A549 (cell line): ENCODE results near the gene PRR19.

Source experiments
- CTCF ChIP-seq: fragments of >200 bp; sonication (Bioruptor Twin); formaldehyde crosslinking; IDR thresholded peaks from 3 replicates; pipeline ENCODE4 v1.5.1; 2016
- ELK1 ChIP-seq: fragments of 150-350 bp; IDR thresholded peaks from 2 replicates; pipeline ENCODE4 v1.6.1; 2014; ENCODE audit warnings: low read depth, mild to moderate bottlenecking, low read length
- SREBF2 ChIP-seq: fragments of 450-650 bp; IDR thresholded peaks from 2 replicates; pipeline ENCODE4 v1.6.1; 2014; ENCODE audit warnings: mild to moderate bottlenecking, moderate library complexity

- TF ChIP-seq CTCF: no peak
- no peak for TF ChIP-seq ELK1
- no peak for TF ChIP-seq SREBF2
Observed at GRCh38 chr19:42268704-42269477, 33.0 kb upstream of the PRR19 start, which contains the start of gene CIC.
